C1 segment of cervical spinal cord (tissue), 14 donors: ENCODE results near the gene PSORS1C2.
"Not testable (repeated sequence)": the region's sequence is repeated elsewhere in the genome, so short reads cannot be mapped to it uniquely, and the experiment has no call there.

Source experiments
- DNase-seq, 14 donors: peaks; one replicate each; lab custom pipeline; 2025; lab: John Stamatoyannopoulos, UW

PSORS1C2 gene

DNA sequence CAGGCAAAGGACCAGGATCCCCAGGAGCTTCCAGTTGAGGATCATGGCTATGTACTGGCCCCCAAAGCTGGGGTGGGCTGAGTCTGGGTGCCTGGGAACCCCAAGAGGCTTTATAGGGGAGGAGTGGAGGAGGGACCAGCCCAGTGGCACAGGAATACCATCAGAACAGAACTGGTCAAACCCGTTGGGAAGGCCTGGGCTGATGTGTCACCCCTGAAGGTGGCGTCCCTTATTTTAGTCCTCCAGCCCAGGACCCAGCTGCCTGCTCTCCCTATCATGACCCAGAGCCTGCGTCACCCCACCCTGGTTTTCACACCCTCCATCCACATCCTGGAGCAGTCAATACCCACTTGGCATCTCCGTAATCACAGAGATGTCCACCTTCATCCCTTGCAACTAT is at the start of gene PSORS1C2:
TSS of gene PSORS1C2 (minus strand) at position 85 of the 400 bp plus-strand sequence. CDS start at position 45, 40 bp downstream.
- no peak for DNase-seq

DNA sequence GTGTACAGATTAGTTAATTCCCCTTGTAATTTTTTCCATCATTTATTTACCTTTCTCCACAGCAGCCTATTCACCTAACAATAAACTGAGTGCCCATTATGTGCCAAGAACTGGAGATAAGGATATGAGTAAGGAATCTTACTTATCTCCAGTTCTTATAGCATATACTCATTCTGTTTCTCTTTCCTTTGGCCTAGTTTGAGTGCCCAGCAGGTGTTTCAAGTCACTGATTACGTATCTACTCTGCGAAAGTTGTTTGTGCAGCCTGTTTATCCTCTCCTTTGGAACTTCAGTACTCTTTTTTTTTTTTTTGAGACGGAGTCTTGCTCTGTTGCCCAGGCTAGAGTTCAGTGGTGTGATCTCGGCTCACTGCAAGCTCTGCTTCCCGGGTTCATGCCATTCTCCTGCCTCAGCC is 48.9 kb upstream of the PSORS1C2 start:
- no peak for DNase-seq

DNA sequence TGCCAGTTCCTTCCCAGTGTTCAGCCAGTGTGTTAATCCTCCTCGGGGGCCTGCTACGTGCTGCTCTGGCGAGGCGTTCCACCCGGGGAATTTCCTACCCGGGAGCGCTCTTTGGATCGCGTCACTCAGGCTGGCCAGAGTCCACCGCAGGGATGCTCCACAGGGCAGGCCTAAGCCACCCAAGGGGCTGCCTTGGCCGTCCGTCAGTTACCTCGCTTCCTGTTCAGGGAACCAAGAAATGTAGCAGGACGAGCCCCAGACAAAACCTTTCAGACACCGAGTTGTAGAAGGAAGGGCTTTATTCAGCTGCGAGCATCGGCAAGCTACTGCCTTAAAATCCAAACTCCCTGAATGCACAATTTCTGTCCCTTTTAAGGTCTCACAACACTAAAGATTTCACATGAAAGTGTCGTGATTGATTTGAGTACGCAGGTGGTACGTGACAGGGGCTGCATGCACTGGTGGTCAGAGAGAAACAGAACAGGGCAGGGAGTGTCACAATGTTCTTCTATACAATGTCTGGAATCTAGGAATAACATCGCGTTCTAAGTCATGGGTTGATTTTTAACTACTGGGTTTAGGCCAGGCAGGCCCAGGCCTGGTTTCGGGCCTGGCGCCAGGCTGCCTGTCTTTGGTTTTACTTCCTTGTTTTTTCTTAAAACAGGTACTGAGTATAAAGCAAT is 47.3 kb upstream of the PSORS1C2 start:
- peak in 2 of 14 donors; percentile 12 to 13 for DNase-seq

DNA sequence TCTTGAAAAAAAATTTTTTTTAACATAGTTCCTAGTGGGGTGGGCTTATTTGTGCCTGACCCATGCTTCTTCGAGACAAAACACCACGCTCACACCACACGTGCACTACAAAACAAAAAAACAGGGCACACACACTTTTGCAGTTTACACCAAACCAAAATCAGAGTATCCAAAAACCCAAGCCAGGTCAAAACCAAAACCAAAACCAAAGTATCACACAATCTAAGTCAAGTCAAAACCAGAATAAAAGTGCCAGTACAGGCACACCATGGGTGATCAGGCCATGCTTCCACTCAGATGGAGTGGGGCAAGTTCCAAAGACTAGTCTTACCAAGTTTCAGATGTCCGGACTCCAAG is 46.8 kb upstream of the PSORS1C2 start:
- not testable (repeated sequence) for DNase-seq

DNA sequence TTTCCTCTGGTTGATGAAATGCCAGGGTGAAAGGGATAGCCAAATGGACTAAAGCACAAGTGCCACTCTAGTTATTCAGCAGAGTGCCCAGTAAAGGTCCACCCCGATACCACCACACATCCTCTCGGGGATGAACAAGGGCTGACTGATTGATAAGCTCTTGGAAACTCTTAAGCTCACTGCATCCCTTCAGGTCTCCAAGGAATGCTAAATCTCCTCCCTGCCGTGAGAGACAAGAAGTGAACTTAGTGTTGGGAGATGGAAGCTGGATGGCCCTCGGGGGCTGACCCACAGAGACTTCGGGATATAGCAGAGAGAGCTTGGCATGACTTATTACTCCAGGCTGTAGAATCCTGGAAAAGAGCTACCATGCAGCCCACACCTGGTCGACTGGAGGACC is 45.0 kb upstream of the PSORS1C2 start:
- not testable (repeated sequence) for DNase-seq

DNA sequence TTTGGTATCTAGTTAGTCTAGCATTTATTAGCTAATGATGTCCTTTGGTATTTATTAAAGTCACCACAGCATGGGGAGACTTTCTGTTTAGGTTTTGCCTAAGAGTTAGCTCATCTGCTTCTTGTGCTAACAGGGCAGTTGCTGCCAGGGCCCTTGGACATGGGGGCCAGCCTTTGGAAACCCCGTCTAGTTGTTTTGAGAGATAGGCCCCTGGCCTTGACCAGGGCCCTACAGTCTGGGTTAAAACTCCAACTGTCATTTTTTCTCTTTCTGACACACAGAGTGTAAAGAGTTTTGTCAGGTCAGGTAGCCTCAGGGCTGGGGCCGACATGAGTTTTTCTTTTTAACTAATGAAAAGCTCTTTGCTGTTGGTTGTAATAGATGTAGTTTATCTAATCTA is 44.4 kb upstream of the PSORS1C2 start:
- DNase-seq, result not testable (repeated sequence)

DNA sequence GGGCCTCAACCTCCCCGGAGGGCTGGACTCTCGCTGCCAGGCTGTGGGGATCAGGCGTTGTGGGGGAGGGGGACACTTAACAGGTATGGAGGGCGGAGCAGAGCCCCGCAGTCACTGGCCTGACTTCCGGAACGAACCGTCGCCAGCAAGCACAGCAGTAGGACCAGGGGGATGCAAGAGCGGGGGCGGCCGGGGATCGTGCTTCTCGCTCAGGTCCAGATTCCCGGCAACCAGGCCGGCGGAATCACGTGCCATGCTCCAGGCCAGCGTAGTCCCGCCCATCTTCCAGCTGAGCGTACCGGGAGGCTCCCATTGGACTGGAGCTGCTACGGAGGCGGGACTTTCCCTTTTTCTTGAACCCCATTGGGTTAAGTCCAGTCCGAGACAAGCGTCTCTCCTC is 41.6 kb upstream of the PSORS1C2 start:
- DNase-seq, result peak in 11 of 14 donors; percentile 3 to 72 (median 45)

DNA sequence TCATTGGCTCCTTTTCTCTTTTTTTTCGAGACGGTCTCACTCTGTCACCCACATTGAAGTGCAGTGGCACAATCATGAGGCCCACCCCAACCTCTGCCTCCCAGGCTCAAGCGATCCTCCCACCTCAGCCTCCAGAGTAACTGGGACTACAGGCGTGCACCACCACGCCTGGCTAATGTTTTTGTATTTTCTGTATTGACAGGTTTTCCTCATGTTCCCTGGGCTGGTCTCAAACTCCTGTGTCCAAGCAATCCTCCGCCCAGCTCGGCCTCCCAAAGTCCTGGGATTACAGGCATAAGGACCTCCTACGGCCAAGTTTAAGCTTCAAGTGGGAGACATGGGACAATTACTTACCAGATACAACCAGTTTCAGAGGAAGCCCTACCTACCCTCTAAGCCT is 41.0 kb upstream of the PSORS1C2 start:
- DNase-seq, result no peak

DNA sequence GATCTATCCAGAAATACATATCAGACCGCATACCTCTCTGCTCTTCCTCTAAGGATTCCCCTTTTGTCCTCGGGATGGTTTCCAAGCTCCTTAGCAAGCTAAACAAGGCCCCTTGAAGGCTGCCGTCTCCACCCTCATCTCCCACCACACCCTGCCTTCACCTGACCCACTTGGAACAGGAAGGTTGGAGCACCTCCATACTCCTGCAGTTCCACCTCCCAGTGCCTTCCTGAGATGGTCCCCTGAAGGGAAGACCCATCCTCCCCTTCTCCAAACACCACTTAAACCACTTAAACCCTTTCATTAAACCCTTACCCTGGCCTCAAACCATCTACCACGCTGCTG is 40.1 kb upstream of the PSORS1C2 start:
- DNase-seq, result no peak

DNA sequence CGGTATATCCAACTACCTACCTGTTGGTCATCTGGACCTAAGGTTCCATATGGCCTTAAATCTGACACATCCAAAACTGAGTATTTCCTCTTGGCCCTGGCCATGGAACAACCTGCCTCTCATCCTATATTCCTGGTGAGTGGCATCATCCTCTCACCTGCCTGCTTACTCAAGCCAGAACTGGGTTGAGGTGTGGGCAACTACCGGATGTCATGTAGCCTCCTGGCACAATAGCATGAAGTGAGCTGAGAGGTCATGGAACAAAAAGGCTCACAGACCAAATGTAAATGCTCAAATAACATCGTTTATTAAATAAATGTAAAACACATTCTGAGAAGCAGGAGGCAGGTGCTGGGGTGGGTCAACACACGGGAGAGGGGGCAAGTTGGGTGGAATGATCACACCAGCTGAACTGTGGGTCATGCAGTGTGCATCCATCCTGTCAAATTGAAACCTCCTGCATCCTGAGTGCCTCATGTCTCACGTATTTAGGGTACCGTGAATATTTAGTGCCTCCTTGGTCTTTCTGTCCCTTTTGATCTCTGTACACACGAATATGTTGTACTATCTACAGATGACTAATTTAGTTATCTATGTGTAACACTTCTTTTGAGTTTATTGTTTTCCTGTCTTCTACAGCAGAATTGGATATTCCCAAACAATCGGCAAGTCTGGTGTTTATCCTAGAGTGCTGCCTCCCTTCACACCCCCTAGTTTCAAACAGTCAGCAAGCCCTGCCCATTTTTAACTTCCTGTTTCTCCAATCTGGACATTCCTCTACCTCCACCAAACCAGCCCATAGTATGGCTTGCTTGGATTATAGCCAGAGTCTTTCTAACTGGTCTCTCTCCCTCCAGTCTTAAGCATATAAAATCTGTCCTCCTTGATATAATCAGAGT is 39.5 kb upstream of the PSORS1C2 start:
- DNase-seq, result no peak

DNA sequence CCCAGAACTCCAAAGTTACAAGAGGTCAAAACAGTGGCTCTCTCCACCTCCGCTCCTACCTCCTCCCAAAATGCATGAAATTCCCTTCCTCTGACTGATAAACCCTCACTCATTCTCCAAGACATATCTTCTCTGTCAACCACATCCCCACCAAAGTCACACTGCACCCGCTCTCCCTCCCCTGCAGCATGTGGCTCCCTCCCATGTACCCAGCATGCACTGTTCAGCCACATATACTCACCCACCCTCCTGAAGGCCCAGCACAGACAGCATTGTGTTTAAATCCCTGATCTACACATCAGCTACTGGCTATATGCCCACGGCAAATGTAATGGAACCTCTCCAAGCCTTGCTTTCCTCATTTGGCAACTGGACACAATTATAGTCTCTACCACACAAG is 37.1 kb upstream of the PSORS1C2 start:
- DNase-seq, result peak in 1 of 14 donors; percentile 32

DNA sequence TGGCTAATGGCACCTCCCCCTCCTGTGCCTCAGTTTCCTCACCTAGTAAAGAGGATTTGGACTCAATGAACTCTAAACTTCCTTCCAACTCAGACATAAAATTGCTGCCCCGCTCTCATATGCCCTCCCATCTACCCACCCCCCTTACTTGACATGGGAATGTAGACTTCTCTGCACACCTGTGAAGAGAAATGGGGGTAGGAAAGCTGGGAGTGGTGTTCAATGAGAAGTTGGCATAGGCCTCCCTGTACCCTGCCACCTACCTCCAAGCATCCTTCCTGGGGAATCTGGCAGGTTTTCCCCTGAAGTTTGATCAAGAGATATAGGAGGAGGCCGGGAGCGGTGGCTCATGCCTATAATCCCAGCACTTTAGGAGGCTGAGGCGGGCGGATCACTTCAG is 35.5 kb upstream of the PSORS1C2 start:
- DNase-seq, result no peak

DNA sequence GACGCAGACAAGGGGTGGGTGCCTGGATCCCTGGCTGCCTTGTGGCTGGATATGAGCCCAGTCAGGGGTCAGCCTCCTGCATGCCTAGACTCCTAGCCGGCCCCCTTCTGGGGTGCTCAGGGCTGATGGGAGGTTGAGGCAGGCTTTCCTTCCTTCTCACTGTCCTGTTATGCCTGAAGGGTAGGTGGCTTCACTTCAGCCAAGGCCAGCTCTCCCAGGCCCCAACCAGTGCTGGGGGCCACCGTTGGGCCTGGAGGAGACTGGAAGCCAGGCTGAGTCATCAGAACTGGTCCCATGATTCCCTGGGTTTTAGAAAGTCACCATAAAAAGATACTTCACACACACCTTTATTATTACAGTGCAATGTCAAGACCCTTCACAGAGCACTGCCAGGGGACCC is 34.5 kb upstream of the PSORS1C2 start:
- DNase-seq, result no peak

DNA sequence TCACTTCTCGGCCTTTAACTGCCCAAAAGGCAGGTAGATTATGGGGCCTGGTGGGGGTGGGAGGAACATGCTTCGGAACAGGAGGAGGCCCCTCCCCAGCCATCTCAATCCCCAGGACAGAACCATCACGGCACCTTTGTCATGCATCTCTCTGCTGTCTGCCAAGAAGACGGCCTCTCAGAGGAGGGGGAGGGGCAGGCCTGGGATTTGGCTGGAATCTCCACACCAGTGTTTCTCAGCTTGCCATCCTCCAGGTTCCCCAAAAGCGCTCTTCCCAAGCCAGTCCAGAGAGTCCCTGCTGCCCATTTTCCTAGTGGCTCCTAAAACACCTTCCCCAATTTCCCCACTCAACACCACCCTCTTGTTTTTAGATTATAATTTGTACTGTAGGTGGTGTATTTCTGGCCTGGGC is 34.1 kb upstream of the PSORS1C2 start:
- DNase-seq, result no peak

DNA sequence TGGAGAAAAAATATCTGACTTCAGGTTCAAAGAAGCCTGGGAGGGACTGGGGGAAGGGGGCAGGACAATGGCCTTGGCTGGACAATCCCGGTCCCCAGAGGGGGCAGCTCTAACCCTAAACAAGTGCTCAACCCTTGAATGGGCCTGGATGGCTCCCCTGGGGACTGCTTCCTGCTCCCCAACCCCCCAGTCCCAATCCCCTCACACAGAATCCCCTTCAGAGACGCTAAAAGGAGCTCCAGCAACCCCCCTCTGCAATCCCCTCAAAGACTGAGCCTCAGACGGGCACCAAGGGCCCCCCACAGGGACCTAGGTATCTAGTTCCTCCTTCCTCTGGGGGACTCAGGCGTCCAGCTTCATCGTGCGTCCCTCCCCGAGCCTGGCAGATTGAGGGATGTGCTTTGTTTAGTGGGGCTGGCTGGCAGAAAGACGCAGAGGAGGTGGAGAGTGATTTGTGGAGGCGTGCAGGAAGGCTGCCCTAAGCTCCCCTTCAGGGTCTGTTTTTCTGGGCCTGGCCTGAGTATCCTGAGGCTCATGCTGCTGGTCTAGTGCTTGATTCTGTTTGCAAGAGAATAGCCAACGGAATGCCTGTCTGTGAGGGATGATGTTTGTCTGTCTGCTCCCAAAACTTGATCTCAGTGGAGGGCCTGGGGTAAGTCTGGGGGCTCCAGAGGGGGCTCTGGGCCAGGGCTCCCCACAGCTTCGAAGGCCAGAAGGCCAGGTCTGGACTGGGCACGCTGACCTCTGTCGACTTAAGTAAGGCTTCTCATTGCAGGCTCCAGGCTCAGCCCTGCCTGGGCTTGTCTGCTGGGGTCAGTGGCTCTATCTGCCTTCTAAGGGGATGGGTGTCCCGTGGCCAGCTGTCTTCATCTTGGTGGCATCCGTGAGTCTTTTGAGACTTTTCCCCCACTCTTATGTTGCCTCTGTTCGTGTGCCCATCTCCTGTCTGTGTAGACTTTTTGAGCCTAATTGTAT is 33.4 kb upstream of the PSORS1C2 start:
- no peak for DNase-seq

DNA sequence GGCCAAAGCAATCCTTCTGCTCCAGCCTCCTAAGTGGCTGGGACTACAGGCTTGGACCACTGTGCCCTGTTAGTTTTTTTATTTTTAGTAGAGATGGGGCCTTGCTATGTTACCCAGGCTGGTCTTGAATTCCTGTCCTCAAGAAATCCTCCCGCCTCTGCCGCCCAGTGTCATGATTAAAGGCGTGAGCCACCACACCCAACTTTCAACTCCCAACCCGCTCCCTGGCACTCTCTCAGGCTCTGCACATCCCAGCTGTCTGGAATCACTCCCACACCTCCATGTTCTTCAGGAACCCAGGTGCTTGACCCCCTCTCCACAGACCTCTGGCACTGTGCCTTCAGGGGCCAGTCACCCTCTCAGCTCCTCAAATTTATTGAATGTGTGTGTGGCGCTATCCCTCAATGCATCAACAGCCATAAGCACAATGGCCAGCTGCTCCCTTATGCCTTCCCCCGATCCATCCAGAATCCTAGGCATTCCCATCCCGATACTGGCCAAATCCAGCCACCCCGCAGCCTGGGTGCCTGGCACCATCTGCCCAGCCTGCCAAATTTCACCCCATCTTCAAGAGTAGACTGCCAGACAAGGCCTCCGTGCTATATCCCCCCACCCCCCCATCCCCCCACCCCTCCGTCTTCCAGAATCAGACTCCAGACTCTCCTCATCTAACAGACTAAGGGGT is 32.3 kb upstream of the PSORS1C2 start:
- no peak for DNase-seq

DNA sequence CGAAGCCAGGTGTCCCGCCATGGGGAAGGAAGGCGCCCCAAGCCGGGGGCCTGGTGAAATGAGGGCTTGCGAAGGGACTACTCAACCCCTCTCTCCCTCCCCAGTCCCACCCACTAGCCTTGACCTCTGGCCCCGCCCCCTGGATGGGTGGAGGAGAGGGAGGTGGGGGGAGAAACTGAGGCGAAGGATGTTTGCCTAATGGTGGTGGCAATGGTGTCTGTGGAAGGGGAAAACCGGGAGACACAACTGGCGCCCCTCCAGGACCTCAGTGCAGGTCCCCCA is 31.7 kb upstream of the PSORS1C2 start, which contains the start of gene POU5F1:
TSS of gene POU5F1 (minus strand) at position 83 of the 282 bp plus-strand sequence. CDS start at position 21, 62 bp downstream.
- DNase-seq, result no peak

DNA sequence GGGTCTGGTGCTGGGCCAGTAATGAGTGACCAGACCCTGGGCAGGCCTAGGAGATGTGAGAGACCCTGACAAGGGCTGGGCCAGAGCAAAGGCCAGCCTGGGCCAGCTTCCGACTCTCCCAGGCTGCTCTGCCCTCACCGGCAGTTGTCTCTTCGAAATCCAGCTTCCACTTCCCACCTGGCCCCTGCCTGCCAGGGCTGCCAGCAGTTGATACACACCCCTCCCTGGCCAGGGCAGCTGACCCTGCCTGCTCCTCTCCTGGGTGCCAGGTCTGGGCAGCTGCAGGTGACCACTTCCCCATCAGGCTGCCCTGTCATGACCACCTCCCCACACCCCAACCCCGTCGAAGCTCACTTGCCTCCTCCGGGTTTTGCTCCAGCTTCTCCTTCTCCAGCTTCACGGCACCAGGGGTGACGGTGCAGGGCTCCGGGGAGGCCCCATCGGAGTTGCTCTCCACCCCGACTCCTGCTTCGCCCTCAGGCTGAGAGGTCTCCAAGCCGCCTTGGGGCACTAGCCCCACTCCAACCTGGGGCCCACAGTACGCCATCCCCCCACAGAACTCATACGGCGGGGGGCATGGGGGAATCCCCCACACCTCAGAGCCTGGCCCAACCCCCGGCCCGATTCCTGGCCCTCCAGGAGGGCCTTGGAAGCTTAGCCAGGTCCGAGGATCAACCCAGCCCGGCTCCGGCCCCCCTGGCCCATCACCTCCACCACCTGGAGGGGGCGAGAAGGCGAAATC is 31.2 kb upstream of the PSORS1C2 start:
- DNase-seq, result not testable (repeated sequence)

DNA sequence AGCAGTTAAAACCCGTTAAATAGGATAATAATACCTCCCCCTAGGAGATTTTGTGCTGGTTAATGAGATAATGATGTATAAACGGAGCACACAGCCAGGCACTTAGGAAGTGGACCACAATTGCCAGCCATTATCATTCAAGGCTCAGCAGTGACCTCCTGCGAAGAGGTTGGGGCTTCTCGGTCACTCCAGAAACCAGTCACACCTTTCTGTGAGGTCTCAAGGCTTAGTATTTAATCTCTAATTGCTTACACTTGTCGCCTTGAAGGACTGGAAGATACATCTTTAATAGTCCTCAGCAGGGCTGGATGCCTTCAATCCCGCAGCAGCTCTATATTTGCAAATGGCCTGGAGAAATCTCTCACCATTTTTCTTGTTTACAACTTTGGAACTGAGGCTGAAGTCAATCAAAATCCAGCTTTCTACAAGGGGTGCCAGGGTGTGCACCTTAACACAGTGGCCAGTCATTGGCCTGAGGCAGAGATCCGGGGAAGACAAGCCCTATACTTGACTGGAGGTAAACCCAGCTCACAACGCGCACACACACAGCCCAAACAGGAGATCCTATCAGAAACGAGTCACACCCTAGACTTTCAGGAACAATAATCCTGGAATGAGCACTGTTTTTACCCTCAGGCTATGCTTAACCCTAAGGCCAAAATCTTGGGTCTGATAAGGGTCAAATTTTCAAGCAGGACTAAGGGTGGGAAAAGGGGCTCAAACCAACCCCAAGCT is 30.4 kb upstream of the PSORS1C2 start:
- no peak for DNase-seq

DNA sequence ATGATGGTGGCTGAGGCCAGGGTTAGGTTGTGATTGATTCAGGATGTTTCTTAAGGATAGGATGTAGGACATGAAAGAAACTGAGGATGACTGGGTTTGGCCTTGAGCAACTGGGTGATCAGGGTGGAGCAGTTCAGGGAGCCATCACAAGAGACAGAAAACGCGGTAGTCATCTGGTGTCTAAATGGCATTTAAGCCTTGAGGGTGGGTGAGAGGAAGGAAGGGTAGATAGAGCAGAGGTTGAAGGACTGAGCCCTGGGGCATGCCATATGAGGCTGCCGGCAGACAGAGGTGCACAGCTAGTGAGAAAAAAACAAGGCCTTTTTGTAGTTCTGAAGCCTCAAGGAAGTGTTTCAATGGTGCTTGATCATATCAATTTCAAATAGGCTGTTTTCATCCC is 29.7 kb upstream of the PSORS1C2 start:
- no peak for DNase-seq
